Measurements from ENCODE around the gene ATP10A. TPM values are rescaled to one million over a fixed set of nuclear protein-coding genes. Genes with fewer than 3 reads are reported as not detected.

ATP10A gene
- total RNA-seq, 4 donors from 2014 or later, result 8.4 to 19.3 (median 16.5) TPM

- DNase-seq (ENCODE audit: low spot score), result no peak
- ATAC-seq (ENCODE audit: low FRiP score), result no peak
- TF ChIP-seq CTCF (IDR thresholded peaks at IDR 0.05), result no peak
Observed at GRCh38 chr15:25844542-25844941, 18.6 kb downstream of the ATP10A start.

GRCh38 chr15:25844076-25844475 is 19.1 kb downstream of the ATP10A start:
- ATAC-seq (ENCODE audit: low FRiP score) (no peak), DNase-seq (ENCODE audit: low spot score) (no peak)
- TF ChIP-seq CTCF (IDR thresholded peaks at IDR 0.05), result no peak

- DNase-seq (ENCODE audit: low spot score), result no peak
- TF ChIP-seq CTCF (IDR thresholded peaks at IDR 0.05), result no peak
- no peak for ATAC-seq (ENCODE audit: low FRiP score)
Observed at GRCh38 chr15:25839638-25840156, 23.4 kb downstream of the ATP10A start.

GRCh38 chr15:25838871-25839195 is 24.3 kb downstream of the ATP10A start:
- no peak for DNase-seq (ENCODE audit: low spot score)
- ATAC-seq (ENCODE audit: low FRiP score), result no peak
- TF ChIP-seq CTCF (IDR thresholded peaks at IDR 0.05), result no peak

- ATAC-seq (ENCODE audit: low FRiP score), result no peak
- DNase-seq (ENCODE audit: low spot score), result no peak
- TF ChIP-seq CTCF (IDR thresholded peaks at IDR 0.05), result no peak
Observed at GRCh38 chr15:25838191-25838870, 24.8 kb downstream of the ATP10A start.

GRCh38 chr15:25832158-25832557 is 31.0 kb downstream of the ATP10A start:
- ATAC-seq (ENCODE audit: low FRiP score) (no peak), DNase-seq (ENCODE audit: low spot score) (no peak)
- TF ChIP-seq CTCF (IDR thresholded peaks at IDR 0.05), result no peak

GRCh38 chr15:25830844-25831451 is 32.2 kb downstream of the ATP10A start:
- ATAC-seq (ENCODE audit: low FRiP score) (peak; percentile 94), DNase-seq (ENCODE audit: low spot score) (no peak)
- no peak for TF ChIP-seq CTCF (IDR thresholded peaks at IDR 0.05)
